T47D (cell line): ENCODE measurements around the gene WDHD1.
"Not testable (repeated sequence)": the region's sequence is repeated elsewhere in the genome, so short reads cannot be mapped to it uniquely, and the experiment has no call there.

Source experiments
- DNase-seq, 2 experiments: peaks; one replicate each; pipeline versions ENCODE4 v3.0.0 to v3.0.0-alpha.2; 2011 to 2012; ENCODE audit warnings: low read depth in 1 of 2, low spot score in 1 of 2
- JUND ChIP-seq: IDR thresholded peaks from 2 replicates; pipeline ENCODE4 v1.6.1; 2012; ENCODE audit warnings: low read depth
- in situ Hi-C: cut with HindIII; loops from 2 replicates; pipeline ENCODE4 v1.10.0; 2016; ENCODE audit warnings: low sequenced_read_pairs, low pct_unique_long_range_greater_than_20kb

Gene WDHD1

GRCh38 chr14:55031190-55031589, 4.3 kb upstream of the WDHD1 start:
- in situ Hi-C loops: no loop called here
- no peak for TF ChIP-seq JUND
- no peak for DNase-seq

- no peak for DNase-seq
- TF ChIP-seq JUND: no peak
- in situ Hi-C loops: no loop called here
These were observed 1.6 kb upstream of the WDHD1 start for GRCh38 chr14:55028476-55028875.

GRCh38 chr14:55028066-55028465, 1.2 kb upstream of the WDHD1 start:
- no peak for DNase-seq
- in situ Hi-C loops: no loop called here
- TF ChIP-seq JUND: no peak

- no peak for DNase-seq
- in situ Hi-C loops: no loop called here
- TF ChIP-seq JUND: no peak
These were observed 482 bp downstream of the WDHD1 start for GRCh38 chr14:55026441-55026792.

DNA sequence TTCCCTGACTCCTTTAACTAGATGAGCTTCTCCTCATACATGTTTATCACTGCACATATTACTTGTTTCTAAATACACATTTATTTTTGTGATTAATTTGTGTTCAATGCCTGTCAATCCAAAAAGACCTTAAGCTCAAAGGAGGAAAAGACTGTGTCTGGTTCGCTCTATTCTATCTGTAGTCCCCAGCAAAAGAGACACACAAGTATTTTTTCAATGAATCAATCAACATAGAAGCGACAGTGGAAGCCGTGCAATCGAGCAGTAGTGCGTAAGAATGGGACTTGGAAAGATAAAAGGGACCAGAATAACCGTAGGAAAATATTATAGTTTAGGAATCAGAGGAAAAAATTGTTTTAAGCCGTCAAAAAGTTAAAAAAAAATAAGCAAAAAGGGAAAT, 951 bp downstream of the WDHD1 start:
- in situ Hi-C loops: no loop called here
- no peak for TF ChIP-seq JUND
- no peak for DNase-seq

GRCh38 chr14:55024365-55024764, 2.5 kb downstream of the WDHD1 start:
- in situ Hi-C loops, DNase-seq: not testable (repeated sequence)

GRCh38 chr14:55019968-55020554, 6.8 kb downstream of the WDHD1 start:
- DNase-seq: no peak
- TF ChIP-seq JUND: no peak
- in situ Hi-C loops: no loop called here

DNA sequence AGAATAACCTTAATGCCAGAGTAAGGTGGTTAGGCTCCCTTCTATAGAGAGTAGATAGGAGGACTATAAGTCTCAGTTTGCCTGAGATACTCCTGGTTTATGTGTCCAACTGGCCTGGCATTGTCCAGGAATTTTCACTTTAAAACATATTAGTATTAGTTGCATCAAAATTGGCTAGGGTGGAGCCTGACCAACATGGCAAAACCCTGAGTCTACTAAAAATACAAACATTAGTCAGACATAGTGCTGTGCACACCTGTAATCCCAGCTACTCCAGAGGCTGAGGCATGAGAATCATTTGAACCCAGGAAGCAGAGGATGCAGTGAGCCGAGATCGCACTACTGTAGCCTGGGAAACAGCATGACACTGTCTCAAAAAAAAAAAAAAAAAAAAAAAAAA, 11.9 kb downstream of the WDHD1 start:
- TF ChIP-seq JUND: no peak
- in situ Hi-C loops: no loop called here
- no peak for DNase-seq

DNA sequence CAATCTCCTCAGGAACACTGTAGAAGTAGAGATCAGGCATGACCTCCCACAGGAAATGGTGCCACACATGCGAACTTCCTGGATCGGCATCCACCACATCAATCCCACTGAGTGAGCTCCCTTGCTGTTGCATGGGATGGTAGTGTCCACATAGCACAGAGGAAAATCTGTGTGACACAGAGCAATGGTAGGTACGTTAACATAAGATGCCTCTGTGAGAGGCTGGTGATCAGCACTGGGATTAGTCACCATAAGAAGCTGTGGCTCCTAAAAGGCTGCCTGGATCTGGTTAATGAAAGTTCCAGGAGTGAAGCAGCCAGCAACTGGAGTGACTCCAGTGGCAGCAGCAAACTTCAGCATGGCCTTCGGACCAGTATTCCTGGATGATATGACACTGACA, 21.8 kb downstream of the WDHD1 start:
- TF ChIP-seq JUND: no peak
- in situ Hi-C loops: no loop called here
- no peak for DNase-seq

- TF ChIP-seq JUND: no peak
- no peak for DNase-seq
- in situ Hi-C loops: no loop called here
These were observed 26.5 kb downstream of the WDHD1 start for GRCh38 chr14:55000381-55000780.

DNA sequence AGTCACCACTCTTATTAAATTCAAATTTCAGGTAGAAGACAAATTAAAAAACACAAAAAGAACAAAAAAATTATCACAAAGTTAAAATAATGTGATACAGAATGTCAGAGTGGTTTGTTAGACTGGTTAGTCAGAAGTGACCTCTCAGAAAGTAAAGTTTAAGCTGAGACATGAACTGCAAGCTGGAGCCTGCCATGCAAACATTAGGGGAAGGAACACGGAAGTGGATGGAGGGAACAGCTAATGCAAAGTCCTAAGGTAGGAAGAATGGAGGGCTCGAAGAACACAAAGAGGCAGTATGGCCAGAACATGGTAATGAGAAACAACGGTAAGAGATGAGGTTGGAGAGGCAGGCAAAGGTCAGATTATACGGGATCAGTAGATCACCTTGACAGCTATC, 41.7 kb downstream of the WDHD1 start:
- no peak for DNase-seq
- no peak for TF ChIP-seq JUND
- in situ Hi-C loops: no loop called here

- TF ChIP-seq JUND: no peak
- DNase-seq: no peak
- in situ Hi-C loops: no loop called here
These were observed 45.2 kb downstream of the WDHD1 start for GRCh38 chr14:54981698-54982097.

- in situ Hi-C loops: no loop called here
- DNase-seq: no peak
- TF ChIP-seq JUND: no peak
These were observed 47.9 kb downstream of the WDHD1 start for GRCh38 chr14:54979039-54979438.

DNA sequence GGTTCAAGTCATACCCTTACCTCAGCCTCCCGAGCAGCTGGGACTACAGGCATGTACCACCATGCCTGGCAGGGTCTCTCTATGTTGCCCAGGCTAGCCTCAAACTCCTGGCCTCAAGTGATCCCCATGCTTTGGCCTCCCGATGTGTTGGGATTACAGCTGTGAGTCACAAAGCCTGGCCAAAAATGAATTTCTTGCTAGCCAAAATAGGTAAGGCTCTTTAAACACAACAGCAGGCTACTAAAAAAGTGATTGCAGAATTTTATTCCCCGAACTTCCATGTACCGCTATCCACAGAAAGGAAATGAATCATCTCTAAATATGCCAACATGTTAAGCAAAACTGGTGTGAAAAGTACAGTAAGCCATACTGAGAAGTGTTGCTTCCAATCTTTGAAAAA, 50.6 kb downstream of the WDHD1 start:
- in situ Hi-C loops: no loop called here
- no peak for DNase-seq
- no peak for TF ChIP-seq JUND

DNA sequence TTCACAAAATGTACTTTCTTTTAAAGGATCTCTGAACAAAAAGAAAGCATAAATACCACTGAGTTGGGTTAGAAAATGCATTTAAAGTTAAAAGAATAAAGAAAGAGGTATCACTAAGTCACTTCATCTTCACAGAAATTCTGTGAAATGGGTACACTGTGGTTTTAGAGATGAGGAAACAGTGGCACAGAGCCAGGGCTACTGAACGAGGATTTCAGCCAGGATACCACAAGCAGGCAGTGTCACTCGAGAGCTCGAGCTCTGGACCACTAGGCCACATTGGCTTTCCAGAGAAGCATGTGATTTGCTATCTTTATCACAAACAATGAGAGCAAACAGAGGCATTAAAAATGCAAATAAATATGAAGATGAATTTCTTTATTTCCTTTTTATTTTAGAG, 51.0 kb downstream of the WDHD1 start:
- no peak for DNase-seq
- TF ChIP-seq JUND: no peak
- in situ Hi-C loops: no loop called here
